H1 (cell line): ENCODE data around the gene CA7. TPM values are rescaled to one million over a fixed set of nuclear protein-coding genes. Genes with fewer than 3 reads are reported as not detected.

Experiments used
- CTCF ChIA-PET: fragments of 300-600 bp; sonication (Branson Sonifier 250); formaldehyde crosslinking; loops from one replicate; lab custom pipeline; 2021; ENCODE audit not compliant: partially characterized antibody; lab: Charles Lee
- POLR2A ChIA-PET: fragments of 300-600 bp; sonication (Branson Sonifier 250); formaldehyde crosslinking; loops from one replicate; lab custom pipeline; 2021; ENCODE audit warnings: inconsistent platforms; ENCODE audit not compliant: partially characterized antibody; lab: Charles Lee
- DNase-seq, 2 experiments: peaks; one replicate each; pipeline versions ENCODE4 v3.0.0 to v3.0.0-alpha.2; 2010 to 2022; ENCODE audit warnings: low spot score in 2 of 2, low read depth in 1 of 2, mixed read lengths in 1 of 2
- FAIRE-seq: peaks from 2 replicates; lab custom pipeline; 2011; peaks lifted over from hg19 to GRCh38; lab: Jason Lieb, UNC
- H2AFZ ChIP-seq: 2 replicates; pipeline ENCODE4 v1.8.1; 2012; ENCODE audit warnings: low read length, inconsistent platforms
- H2AK5ac ChIP-seq: 2 replicates; pipeline ENCODE4 v1.6.1; 2013; ENCODE audit warnings: low read depth, low read length
- H2BK120ac ChIP-seq: replicated peaks from 2 replicates; pipeline ENCODE3; 2013; ENCODE audit warnings: low read depth, low read length, inconsistent platforms
- H2BK12ac ChIP-seq: 2 replicates; pipeline ENCODE4 v1.6.1; 2013; ENCODE audit warnings: low read depth, low read length
- H2BK15ac ChIP-seq: 2 replicates; pipeline ENCODE4 v1.6.1; 2013; ENCODE audit warnings: low read length
- H2BK20ac ChIP-seq: 2 replicates; pipeline ENCODE4 v1.6.1; 2013; ENCODE audit warnings: low read length
- H2BK5ac ChIP-seq: 2 replicates; pipeline ENCODE4 v1.6.1; 2013; ENCODE audit warnings: low read depth, low read length
- H3K14ac ChIP-seq: 2 replicates; pipeline ENCODE4 v1.6.1; 2013; ENCODE audit warnings: inconsistent platforms; ENCODE audit not compliant: insufficient read length
- H3K18ac ChIP-seq: 2 replicates; pipeline ENCODE4 v1.6.1; 2013; ENCODE audit warnings: low read length; ENCODE audit errors: extremely low read depth
- H3K23ac ChIP-seq: 2 replicates; pipeline ENCODE4 v1.6.1; 2013; ENCODE audit warnings: inconsistent platforms; ENCODE audit not compliant: insufficient read length
- H3K23me2 ChIP-seq: 2 replicates; pipeline ENCODE4 v1.6.1; 2013; ENCODE audit warnings: low read depth, low read length
- H3K27ac ChIP-seq: 2 replicates; pipeline ENCODE4 v1.6.1; 2011; ENCODE audit warnings: low read depth, low read length, inconsistent platforms
- H3K27me3 ChIP-seq, 4 experiments: replicated peaks in 1 of 4; 1 replicate in 1 of 4; 2 replicates in 3 of 4; pipeline versions ENCODE4 v1.6.1 to v1.8.1; 2011 to 2013; ENCODE audit warnings: low read length in 3 of 4, mild to moderate bottlenecking in 3 of 4, inconsistent platforms in 2 of 4, mixed read lengths in 2 of 4, moderate library complexity in 1 of 4; ENCODE audit not compliant: control insufficient read depth in 3 of 4, insufficient read depth in 3 of 4; ENCODE audit errors: extremely low read depth in 1 of 4
- H3K36me3 ChIP-seq, 4 experiments: 2 replicates each; pipeline versions ENCODE4 v1.6.1 to v1.8.1; 2011 to 2013; ENCODE audit warnings: mild to moderate bottlenecking in 4 of 4, low read length in 3 of 4, moderate library complexity in 2 of 4, control low read depth in 1 of 4, inconsistent platforms in 1 of 4; ENCODE audit not compliant: insufficient read depth in 4 of 4, control insufficient read depth in 2 of 4
- H3K4ac ChIP-seq: replicated peaks from 2 replicates; pipeline ENCODE3; 2013; ENCODE audit warnings: low read length, low read depth, mixed read lengths, inconsistent platforms; ENCODE audit not compliant: insufficient read length
- H3K4me1 ChIP-seq, 4 experiments: replicated peaks in 1 of 4; 1 replicate in 1 of 4; 2 replicates in 3 of 4; pipeline versions ENCODE4 v1.6.1 to v1.8.1; 2011 to 2013; ENCODE audit warnings: low read length in 3 of 4, inconsistent platforms in 2 of 4, mixed read lengths in 1 of 4; ENCODE audit not compliant: insufficient read depth in 4 of 4, control insufficient read depth in 3 of 4
- H3K4me2 ChIP-seq, 2 experiments: 2 replicates each; pipeline versions ENCODE4 v1.6.1 to v1.8.1; 2011 to 2013; ENCODE audit warnings: low read depth in 2 of 2, low read length in 2 of 2, control low read depth in 1 of 2, inconsistent platforms in 1 of 2, mild to moderate bottlenecking in 1 of 2; ENCODE audit not compliant: insufficient read depth in 1 of 2
- H3K4me3 ChIP-seq, 4 experiments: fragments of 200-600, 300-600 bp in 1 of 4; sonication (generic), shearing (Covaris generic), sonication (Bioruptor Twin) in 1 of 4; 2 replicates each; pipeline versions ENCODE4 v1.5.1 to v1.8.1; 2011 to 2016; ENCODE audit warnings: low read length in 4 of 4, low read depth in 3 of 4, control low read depth in 2 of 4, inconsistent platforms in 2 of 4, mild to moderate bottlenecking in 2 of 4, mixed read lengths in 1 of 4, moderate library complexity in 1 of 4; ENCODE audit not compliant: insufficient read depth in 2 of 4; ENCODE audit errors: extremely low read depth in 1 of 4
- H3K56ac ChIP-seq: replicated peaks from 2 replicates; pipeline ENCODE3; 2013; ENCODE audit warnings: low read depth, mild to moderate bottlenecking, mixed read lengths, low read length, inconsistent platforms; ENCODE audit not compliant: insufficient read length
- H3K79me1 ChIP-seq: 2 replicates; pipeline ENCODE4 v1.6.1; 2013; ENCODE audit warnings: low read depth, low read length, control low read depth
- H3K79me2 ChIP-seq, 2 experiments: 2 replicates each; pipeline versions ENCODE4 v1.6.1 to v1.8.1; 2012 to 2013; ENCODE audit warnings: low read length in 2 of 2, mild to moderate bottlenecking in 2 of 2, inconsistent platforms in 1 of 2; ENCODE audit not compliant: insufficient read depth in 2 of 2, control insufficient read depth in 1 of 2
- H3K9ac ChIP-seq, 4 experiments: replicated peaks in 1 of 4; 1 replicate in 1 of 4; 2 replicates in 3 of 4; pipeline versions ENCODE4 v1.6.1 to v1.8.1; 2011 to 2013; ENCODE audit warnings: low read depth in 3 of 4, low read length in 3 of 4, control low read depth in 2 of 4, mild to moderate bottlenecking in 2 of 4, moderate library complexity in 2 of 4, inconsistent platforms in 1 of 4; ENCODE audit errors: extremely low read depth in 1 of 4
- H3K9me3 ChIP-seq, 2 experiments: 2 replicates each; pipeline versions ENCODE4 v1.6.1 to v1.8.1; 2012 to 2013; ENCODE audit warnings: mild to moderate bottlenecking in 2 of 2, moderate library complexity in 2 of 2, control low read depth in 1 of 2, inconsistent platforms in 1 of 2, low read depth in 1 of 2, low read length in 1 of 2, mixed read lengths in 1 of 2; ENCODE audit not compliant: insufficient read depth in 2 of 2
- H4K20me1 ChIP-seq, 2 experiments: replicated peaks in 1 of 2; 2 replicates each; pipeline versions ENCODE3 to v1.8.1; 2011 to 2013; ENCODE audit warnings: inconsistent platforms in 2 of 2, low read length in 2 of 2, mild to moderate bottlenecking in 1 of 2; ENCODE audit not compliant: insufficient read depth in 2 of 2, control insufficient read depth in 1 of 2
- H4K5ac ChIP-seq: 2 replicates; pipeline ENCODE4 v1.6.1; 2013; ENCODE audit warnings: low read length, low read depth, mixed read lengths, inconsistent platforms; ENCODE audit not compliant: insufficient read length
- H4K8ac ChIP-seq: 2 replicates; pipeline ENCODE4 v1.8.0; 2013; ENCODE audit warnings: mild to moderate bottlenecking, moderate library complexity, low read length, inconsistent platforms; ENCODE audit not compliant: insufficient read depth; ENCODE audit errors: extremely low read depth
- H4K91ac ChIP-seq: replicated peaks from 2 replicates; pipeline ENCODE3; 2013; ENCODE audit warnings: low read length, mixed read lengths, inconsistent platforms; ENCODE audit not compliant: insufficient read length
- BACH1 ChIP-seq: IDR thresholded peaks from 2 replicates; pipeline ENCODE4 v1.6.1; 2012; ENCODE audit warnings: low read length, improper control_type of control experiment
- BRCA1 ChIP-seq: IDR thresholded peaks from 2 replicates; pipeline ENCODE4 v1.6.1; 2012; ENCODE audit warnings: low read depth, low read length, improper control_type of control experiment
- CBX8 ChIP-seq: fragments of 300-800, 300-1000 bp; sonication (generic); IDR thresholded peaks from 2 replicates; pipeline ENCODE4 v1.7.1; 2016; ENCODE audit warnings: low read depth, low read length, borderline replicate concordance
- CEBPB ChIP-seq: IDR thresholded peaks from 2 replicates; pipeline ENCODE4 v1.6.1; 2012; ENCODE audit warnings: low read depth, low read length
- E2F6 ChIP-seq: IDR thresholded peaks from 2 replicates; pipeline ENCODE4 v1.6.1; 2012; ENCODE audit warnings: inconsistent platforms
- EGR1 ChIP-seq: IDR thresholded peaks from 2 replicates; pipeline ENCODE4 v1.6.1; 2011; ENCODE audit warnings: low read depth, low read length, borderline replicate concordance
- GABPA ChIP-seq: IDR thresholded peaks from 2 replicates; pipeline ENCODE4 v1.6.1; 2011; ENCODE audit warnings: mild to moderate bottlenecking, low read length, moderate library complexity, borderline replicate concordance; ENCODE audit not compliant: insufficient read depth
- NANOG ChIP-seq: IDR thresholded peaks from 2 replicates; pipeline ENCODE4 v1.6.1; 2011; ENCODE audit warnings: low read length, low read depth, mild to moderate bottlenecking, inconsistent platforms; ENCODE audit not compliant: insufficient read depth, poor library complexity, severe bottlenecking
- POU5F1 ChIP-seq: IDR thresholded peaks from 2 replicates; pipeline ENCODE4 v1.6.1; 2011; ENCODE audit warnings: low read depth, mild to moderate bottlenecking, low read length, moderate library complexity
- RBBP5 ChIP-seq: IDR thresholded peaks from 2 replicates; pipeline ENCODE4 v1.7.1; 2012; ENCODE audit warnings: low read depth, mild to moderate bottlenecking, inconsistent platforms, low read length, moderate library complexity, borderline replicate concordance
- RFX5 ChIP-seq: IDR thresholded peaks from 2 replicates; pipeline ENCODE4 v1.6.1; 2011; ENCODE audit warnings: low read depth, low read length, improper control_type of control experiment, borderline replicate concordance
- RNF2 ChIP-seq: fragments of 200-900, 300-1000 bp; sonication (generic); IDR thresholded peaks from 2 replicates; pipeline ENCODE4 v1.7.1; 2016; ENCODE audit warnings: borderline replicate concordance, low read depth, mild to moderate bottlenecking, antibody characterized with exemption, low read length; ENCODE audit not compliant: poor library complexity, severe bottlenecking; ENCODE audit errors: missing control alignments
- SRF ChIP-seq: IDR thresholded peaks from 2 replicates; pipeline ENCODE4 v1.6.1; 2011; ENCODE audit warnings: mild to moderate bottlenecking, low read depth, low read length, moderate library complexity
- WGBS, 2 experiments: shearing (Covaris generic) in 1 of 2; methylation state at CpG; one replicate each; pipeline versions ENCODE4 v1.1.6 to v1.1.7; 2013 to 2015; ENCODE audit warnings: low lambda C conversion rate in 2 of 2, mixed read lengths in 2 of 2, inconsistent platforms in 1 of 2, low coverage in 1 of 2, missing lambda C conversion rate in 1 of 2; ENCODE audit not compliant: insufficient replicate concordance in 2 of 2, insufficient coverage in 1 of 2, insufficient read length in 1 of 2; ENCODE audit errors: extremely low coverage in 1 of 2, missing lambda C conversion rate in 1 of 2; 5-methylcytosine and 5-hydroxymethylcytosine counted together
- polyA plus RNA-seq, 7 experiments: library from polyadenylated mRNA; depleted of rRNA in 3 of 7; stranded (reverse) in 5 of 7; unstranded in 2 of 7; fragments of >200 nt in 5 of 7; fragments of 200-250 nt in 2 of 7; gene quantifications; 1 replicate in 5 of 7; 2 replicates in 1 of 7; 4 replicates in 1 of 7; pipeline versions ENCODE4 v1.2.1 to v1.2.3, GENCODE V29; 2011 to 2013; ENCODE audit warnings: missing spikeins in 2 of 7, mixed read lengths in 2 of 7
- total RNA-seq: library from RNA; stranded (reverse); fragmentation: NEBNext Ultra II Directional; extraction: Animal tissue kit (Norgen Biotek cat#: 25700); gene quantifications from 2 replicates; pipeline ENCODE4 v1.2.1, GENCODE V29; 2021

The CA7 gene
- total and polyA plus RNA-seq, 2 of the 8 experiments (the other 6 are each of a cell fraction or from before 2014, with no cell fraction given) = 1.7 to 2.7 TPM

- H2AFZ ChIP-seq = no peak overlapping the region
- TF ChIP-seq CEBPB (no peak), CBX8 (no peak), BRCA1 (no peak), BACH1 (no peak), POU5F1 (no peak), RBBP5 (no peak), NANOG (no peak), EGR1 (no peak), RFX5 (no peak), E2F6 (no peak), SRF (no peak), RNF2 (no peak), GABPA (no peak)
These were observed 42.7 kb downstream of the CA7 start for GRCh38 chr16:66886914-66887313.

More at GRCh38 chr16:66886914-66887313, 42.7 kb downstream of the CA7 start:
- Histone ChIP-seq H3K4me3 (no peak overlapping the region), H3K23me2 (no peaks in the 10 kb centered on the region), H3K18ac (no peak overlapping the region), H4K5ac (no peak overlapping the region), H3K4me2 (no peak overlapping the region), H3K4me1 (0 out of 7 replicates have a peak, but pooled peaks cover 0 to 2% (median 0%) of the 10 kb centered on the region in 4 experiments), H4K20me1 (peaks cover 7 to 19% of the 10 kb centered on the region in 2 experiments), H3K27me3 (no peaks in the 10 kb centered on the region), H4K8ac (no peak overlapping the region), H3K79me1 (peaks cover 10% of the 10 kb centered on the region), H2BK12ac (no peak overlapping the region), H3K79me2 (peaks cover 0 to 21% of the 10 kb centered on the region in 2 experiments; a peak in 2 of 4 replicates), H2BK5ac (no peak overlapping the region), H2BK15ac (no peak overlapping the region), H3K27ac (no peak overlapping the region), H3K23ac (no peak overlapping the region), H3K9ac (no peak overlapping the region), H3K9me3 (no peaks in the 10 kb centered on the region), H3K14ac (no peak overlapping the region), H3K56ac (no peak overlapping the region), H2BK120ac (no peak overlapping the region), H3K36me3 (peaks cover 10 to 34% (median 22%) of the 10 kb centered on the region in 4 experiments), H2BK20ac (no peak overlapping the region), H3K4ac (no peak overlapping the region), H4K91ac (no peak overlapping the region), H2AK5ac (no peak overlapping the region)
- DNase-seq (no peak), FAIRE-seq (no peak)
- POLR2A ChIA-PET = interaction anchor here (1.5 kb wide), 1 partner anchor 8 kb away, joined by 4 read pairs; no protein-coding TSS in a partner anchor
- WGBS, 2 experiments = 95% methylated on average over 3 of the region's 3 CpGs; no CpG with 5 or more reads in 1 of the 2 experiments
- CTCF ChIA-PET = interaction anchor here (0.9 to 42.0 kb wide), 3 partner anchors 9 to 29 kb away, joined by 3 to 1009 read pairs (median 4); partner anchors contain the start of genes CDH16 and RRAD
